NCI-H526 treated with DMSO at 0.1 percent for 48 hours (cell line): ENCODE data around the gene PRDM8.
"Not testable (repeated sequence)": the region's sequence is repeated elsewhere in the genome, so short reads cannot be mapped to it uniquely, and the experiment has no call there.

Experiments
- DNase-seq: peaks from one replicate; lab custom pipeline; 2025; lab: John Stamatoyannopoulos, UW

Gene PRDM8

DNA sequence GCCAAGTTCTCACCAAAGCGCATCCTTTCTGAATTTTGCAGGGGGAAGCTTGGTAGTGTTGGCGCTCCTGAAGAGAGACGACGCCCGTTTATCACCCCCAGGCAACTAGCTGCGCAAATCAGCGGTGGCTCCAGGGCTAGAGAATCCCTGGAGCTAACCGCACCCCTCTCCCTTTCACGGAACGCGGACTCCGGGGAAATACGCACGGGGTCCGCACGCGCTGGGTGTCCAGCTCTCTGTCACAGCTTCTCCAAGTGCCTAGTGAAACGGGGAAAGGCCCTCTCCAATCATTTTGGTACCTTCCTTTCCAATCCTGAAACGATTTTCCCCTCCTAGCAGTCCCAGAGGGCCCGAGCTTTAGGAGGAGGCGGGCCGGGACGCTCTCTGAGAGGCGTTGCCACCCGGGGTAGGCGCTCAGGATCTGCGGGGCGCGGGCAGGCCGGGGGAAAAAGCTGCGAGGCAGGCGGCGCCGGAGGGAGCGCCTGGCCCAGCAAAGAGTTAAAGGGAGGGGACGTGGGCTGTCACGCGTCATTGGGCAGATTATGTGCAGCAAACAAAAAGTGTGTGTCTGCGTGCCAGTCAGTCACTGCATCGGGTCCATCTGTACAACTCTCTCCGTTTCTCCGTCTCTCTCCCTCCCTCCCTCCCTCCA, at the start of gene PRDM8:
PRDM8 (plus strand) TSS at position 582 of the 652 bp plus-strand sequence. CDS start 2,578 bp downstream, outside the sequence.
- DNase-seq = peak; percentile 24

- DNase-seq = no peak
Measured at GRCh38 chr4:80150387-80151180, 46.7 kb upstream of the PRDM8 start.

DNA sequence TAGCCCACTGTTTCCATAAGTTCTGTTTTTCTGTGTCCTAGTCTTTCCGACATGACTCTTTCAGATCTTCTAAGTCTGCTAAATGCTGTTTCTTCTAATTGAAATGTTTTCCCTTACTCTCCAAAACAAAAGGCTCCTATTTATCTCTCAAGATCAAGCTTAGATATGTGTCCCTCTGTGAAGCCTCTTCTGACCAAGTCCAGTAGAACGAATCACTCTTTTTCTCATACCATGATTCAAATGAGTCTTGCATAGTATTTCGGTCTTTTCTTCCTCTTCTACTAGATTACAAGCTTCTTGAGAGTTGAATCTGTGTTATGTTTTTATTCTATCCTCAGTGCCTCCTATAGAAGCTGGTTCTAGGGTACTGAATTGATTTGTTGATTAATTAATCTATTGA, 45.3 kb upstream of the PRDM8 start:
- no peak for DNase-seq

DNA sequence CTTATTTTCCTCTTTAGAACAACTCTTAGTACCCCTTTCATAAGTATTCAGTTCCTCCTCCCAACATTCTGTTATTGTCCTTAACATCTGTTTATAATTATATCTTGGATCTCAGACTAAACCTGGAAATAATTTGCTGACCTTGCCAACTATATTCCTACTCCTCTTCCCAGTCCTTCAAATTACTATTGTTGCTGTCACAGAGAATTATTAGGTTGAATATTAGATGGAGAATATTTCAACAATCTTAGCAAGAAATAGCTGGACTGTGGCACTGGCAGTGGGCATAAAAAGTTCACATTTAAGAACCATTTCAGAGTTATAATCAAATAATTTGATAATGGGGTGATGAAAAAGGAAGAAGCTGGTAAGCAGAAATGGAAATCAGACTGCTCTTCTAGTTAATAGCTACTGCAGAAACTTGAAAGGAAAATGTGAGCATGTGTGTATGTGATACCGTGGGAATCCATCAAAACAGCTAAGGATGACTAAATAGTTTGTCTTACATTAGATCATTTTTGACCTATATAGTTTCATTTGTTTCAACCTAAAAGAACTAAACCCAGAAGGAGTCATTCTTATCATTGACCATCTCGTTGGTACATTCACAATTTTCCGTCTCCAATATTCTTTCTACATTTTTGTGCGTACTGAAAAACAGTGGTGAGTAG, 43.3 kb upstream of the PRDM8 start:
- DNase-seq = no peak

DNA sequence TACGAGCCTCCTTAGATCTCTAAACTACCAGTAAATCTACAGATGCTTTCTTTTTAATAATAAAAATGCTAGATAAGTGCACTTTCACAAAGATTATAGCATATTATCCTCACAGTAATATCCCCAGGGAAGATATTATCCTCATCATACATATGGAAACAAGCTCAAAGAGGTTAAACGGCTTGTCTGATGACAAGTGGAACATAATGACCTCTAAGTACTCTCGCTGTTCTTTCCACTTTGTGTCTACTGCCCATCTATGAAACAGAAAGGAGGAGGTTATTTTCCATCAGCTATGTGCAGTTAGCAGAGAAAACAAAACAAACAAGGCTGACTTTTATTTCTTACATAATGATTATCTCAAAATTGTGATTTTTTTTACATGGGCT, 42.8 kb upstream of the PRDM8 start:
- no peak for DNase-seq

GRCh38 chr4:80155316-80155982, 41.9 kb upstream of the PRDM8 start:
- no peak for DNase-seq

DNA sequence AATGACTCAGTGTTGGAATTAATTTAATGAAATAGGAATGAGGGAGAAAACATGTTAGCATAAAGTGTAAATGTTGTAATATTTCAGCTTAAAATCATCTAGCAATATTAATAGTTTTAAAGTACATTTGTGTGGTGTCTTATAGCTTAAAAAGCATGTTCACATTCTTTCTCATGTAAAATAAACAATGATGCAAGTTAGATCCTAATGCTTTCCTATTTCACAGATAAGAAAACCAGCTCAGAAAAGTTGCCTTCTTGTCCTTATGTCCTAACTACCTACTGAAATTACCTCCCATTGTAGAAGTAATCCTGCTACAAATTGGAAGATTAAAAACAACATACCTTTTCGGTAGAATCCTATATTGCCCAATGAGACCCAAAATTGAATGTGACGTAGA, 40.9 kb upstream of the PRDM8 start:
- no peak for DNase-seq

DNA sequence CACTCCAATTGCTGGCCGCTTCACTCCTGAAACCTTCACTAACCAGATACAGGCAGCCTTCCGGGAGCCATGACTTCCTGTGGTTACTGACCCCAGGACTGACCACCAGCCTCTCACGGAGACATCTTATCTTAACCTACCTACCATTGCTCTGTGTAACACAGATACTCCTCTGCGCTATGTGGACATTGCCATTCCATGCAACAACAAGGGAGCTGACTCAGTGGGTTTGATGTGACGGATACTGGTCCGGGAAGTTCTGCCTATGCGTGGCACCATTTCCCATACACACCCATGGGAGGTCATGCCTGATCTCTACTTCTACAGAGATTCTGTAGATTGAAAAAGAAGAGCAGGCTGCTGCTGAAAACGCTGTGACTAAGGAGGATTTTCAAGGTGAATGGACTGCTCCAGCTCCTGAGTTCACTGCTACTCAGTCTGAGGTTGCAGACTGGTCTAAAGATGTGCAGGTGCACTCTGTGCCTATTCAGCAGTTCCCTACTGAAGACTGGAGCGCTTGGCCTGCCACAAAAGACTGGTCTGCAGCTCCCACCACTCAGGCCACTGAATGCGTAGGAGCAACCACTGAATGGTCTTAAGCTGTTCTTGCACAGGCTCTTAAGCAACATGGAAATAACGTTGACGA, 35.8 kb upstream of the PRDM8 start:
- no peak for DNase-seq

DNA sequence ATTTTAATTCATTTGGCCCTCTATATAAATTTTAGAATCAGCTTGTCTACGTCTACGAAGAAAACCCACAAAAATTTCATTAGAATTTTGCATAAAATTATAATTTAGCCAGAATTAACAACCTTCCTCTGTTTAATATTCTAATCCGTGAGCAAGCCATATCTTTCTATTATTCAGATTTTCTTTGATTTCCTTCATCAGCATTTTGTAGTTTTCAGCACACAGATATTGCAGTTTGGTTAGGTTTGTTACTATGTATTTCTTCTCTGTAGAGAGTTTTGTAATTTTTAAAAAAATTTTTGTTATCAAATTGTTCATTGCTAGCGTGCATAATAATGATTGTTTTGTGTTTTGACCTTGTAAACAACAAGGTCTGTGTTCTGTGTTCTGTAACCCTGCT, 34.9 kb upstream of the PRDM8 start:
- DNase-seq = no peak

DNA sequence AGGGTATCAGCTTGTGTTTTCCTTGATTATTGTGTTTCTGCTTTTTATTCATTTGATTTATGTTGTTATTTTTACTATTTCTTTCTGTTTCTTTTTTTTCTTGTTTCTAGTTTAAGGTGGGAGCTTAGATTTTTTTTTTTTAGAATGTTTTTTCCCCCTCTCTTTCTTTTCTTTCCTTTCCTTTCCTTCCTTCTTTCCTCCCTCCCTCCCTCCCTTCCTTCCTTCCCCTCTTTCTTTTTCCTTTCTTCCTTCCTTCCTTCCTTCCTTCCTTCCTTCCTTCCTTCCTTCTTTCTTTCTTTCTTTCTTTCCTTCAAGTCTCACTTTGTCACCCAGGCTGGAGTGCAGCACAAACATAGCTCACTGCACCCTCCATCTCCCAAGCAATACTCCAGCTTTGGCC, 31.4 kb upstream of the PRDM8 start:
- DNase-seq = no peak

GRCh38 chr4:80171251-80171650, 26.1 kb upstream of the PRDM8 start:
- no peak for DNase-seq

DNA sequence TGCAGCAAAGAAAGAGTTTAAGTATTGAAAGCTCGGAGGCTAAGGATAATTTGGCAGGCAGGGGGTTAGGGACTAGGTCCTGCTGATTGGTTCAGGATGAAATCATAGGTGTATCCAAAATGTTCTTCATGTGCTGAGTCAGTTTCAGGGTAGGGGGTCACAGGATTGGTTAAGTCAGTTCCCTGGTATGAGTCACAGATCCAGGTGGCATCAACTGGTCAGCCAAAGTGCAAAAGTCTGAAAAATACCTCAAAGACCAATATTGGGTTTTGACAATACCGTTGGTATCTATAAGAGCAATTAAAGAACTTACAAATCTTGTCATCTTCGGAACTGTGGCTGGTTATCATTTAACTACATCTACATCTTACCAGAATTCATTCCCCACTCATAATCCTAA, 25.6 kb upstream of the PRDM8 start:
- no peak for DNase-seq

DNA sequence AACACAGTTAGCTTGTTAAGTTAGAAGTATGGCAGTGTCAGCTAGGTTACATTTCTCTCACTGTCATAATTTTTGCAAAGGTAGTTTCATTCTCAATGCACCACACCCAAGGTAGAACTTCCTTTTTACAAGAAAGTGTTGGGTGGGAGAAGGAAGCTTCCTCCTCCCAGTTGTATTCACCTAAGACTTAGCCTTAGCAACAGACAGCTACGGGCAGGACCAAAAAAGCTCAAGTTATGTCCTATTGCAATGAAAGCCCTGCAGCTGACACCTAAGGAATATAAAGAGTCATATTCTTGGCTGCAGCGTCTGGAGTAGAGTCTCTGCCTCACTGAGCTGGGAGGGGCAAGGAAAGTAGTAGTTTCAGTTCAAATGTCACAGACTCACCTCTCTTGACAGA, 25.1 kb upstream of the PRDM8 start:
- no peak for DNase-seq

DNA sequence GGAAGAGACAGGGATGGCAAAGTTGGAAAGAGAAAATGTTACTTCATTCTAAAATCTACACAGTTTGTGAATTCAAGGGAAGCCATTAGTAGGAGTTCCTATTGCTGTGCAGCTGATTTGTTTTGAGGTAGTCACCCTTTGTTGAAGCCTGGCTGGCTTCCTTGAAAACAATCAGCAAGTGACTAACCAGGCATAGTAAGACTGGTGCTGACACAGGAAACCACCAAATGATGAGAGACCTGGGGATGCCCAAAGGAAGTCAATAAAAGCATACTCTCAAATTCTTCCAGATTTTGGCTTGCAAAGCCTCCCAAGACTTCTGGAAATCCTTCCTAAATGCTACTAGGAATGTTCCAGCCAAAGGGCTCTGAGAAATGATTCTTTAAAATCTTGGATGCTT, 23.9 kb upstream of the PRDM8 start:
- no peak for DNase-seq

- no peak for DNase-seq
Measured at GRCh38 chr4:80173841-80174240, 23.5 kb upstream of the PRDM8 start.

- DNase-seq = not testable (repeated sequence)
Measured at GRCh38 chr4:80177793-80178192, 19.5 kb upstream of the PRDM8 start.

DNA sequence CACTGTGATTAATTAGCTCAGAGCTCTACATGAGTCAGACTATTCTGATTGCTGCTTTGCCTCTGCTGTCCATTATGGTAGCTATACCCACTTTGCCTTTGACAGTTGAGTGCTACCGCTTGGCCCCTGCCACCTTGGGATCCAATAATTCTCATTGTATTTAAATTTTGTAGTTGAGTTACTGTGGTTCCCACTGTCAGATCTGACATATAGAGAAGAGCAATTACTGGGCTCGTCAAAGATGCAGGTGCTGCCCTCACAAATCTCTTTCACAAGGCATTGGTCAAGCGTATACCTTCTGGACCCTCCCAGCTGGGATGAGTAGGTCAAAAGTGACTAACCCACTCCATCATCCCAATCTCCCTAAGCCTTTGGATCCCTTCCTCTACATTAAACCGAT, 18.3 kb upstream of the PRDM8 start:
- DNase-seq = no peak

GRCh38 chr4:80179637-80180161, 17.6 kb upstream of the PRDM8 start:
- no peak for DNase-seq

- DNase-seq = no peak
Measured at GRCh38 chr4:80180743-80181142, 16.6 kb upstream of the PRDM8 start.

GRCh38 chr4:80182237-80182866, 15.0 kb upstream of the PRDM8 start:
- no peak for DNase-seq
